Urothelium cell line (cell line): ENCODE measurements around the gene UFC1.

Experiments used
- DNase-seq: peaks from one replicate; pipeline ENCODE4 v3.0.0; 2011; ENCODE audit warnings: low spot score, mixed read lengths
- FAIRE-seq: peaks from 2 replicates; lab custom pipeline; 2011; peaks lifted over from hg19 to GRCh38; lab: Jason Lieb, UNC

Gene UFC1

DNA sequence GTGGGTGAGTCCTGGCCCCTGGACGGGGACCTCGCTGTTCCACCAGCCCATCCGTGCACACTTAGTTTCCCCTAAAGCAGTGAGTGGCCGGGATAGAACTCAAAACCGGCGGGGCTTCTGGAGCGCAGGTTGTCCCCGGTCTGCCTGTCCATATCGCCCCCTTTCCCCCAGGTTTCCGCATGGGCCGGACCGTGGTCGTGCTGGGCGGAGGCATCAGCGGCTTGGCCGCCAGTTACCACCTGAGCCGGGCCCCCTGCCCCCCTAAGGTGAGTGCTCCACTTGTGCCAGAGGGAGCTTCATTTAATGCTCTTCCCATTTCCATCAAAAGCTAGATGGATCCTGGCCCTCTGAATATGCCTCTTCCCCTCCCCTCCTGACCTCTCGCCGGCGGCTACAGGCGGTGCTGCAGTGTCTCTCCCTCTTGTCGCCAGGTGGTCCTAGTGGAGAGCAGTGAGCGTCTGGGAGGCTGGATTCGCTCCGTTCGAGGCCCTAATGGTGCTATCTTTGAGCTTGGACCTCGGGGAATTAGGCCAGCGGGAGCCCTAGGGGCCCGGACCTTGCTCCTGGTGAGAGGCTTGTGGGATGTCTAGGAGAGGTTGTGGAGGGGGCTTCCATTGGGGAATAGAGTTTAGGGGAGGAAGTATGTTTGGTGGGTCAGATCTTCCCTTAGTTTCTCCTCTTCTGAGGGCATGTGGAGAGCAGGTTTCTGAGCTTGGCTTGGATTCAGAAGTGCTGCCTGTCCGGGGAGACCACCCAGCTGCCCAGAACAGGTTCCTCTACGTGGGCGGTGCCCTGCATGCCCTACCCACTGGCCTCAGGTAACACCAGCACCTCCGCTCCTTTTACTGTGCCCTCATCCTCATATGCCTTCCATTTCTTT lies 13.1 kb downstream of the UFC1 start:
- DNase-seq (no peak), FAIRE-seq (no peak)

DNA sequence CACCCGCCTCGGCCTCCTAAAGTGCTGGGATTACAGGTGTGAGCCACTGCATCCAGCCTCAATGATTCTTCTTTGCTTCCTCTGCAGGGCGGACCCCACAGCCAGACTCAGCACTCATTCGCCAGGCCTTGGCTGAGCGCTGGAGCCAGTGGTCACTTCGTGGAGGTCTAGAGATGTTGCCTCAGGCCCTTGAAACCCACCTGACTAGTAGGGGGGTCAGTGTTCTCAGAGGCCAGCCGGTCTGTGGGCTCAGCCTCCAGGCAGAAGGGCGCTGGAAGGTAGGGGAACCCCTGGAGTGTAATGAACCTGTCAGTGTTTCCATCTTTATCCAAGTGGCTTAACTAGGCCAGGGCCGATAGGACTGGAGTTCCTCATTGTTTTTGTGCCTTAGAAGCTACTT lies 15.1 kb downstream of the UFC1 start:
- no peak for FAIRE-seq
- DNase-seq, result no peak

DNA sequence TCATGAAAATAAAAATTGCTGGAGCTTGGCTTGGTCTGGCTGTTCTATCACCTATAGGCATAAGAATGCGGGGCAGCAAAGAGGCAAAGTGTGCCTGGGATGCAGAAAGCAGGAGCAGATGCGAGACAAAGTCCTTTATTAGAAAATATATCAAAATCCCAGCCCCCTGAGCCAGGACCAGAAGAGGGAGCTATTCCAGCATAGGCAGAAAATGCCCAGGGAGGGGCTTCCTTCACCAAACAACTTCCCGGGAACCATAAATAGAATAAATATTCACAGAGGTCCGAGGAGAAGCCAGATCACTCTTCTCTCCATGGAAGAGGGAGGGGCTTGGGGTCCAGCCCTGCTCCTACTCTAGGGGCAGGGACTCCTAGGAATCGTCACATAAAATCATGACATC lies 17.4 kb downstream of the UFC1 start:
- FAIRE-seq, result no peak

DNA sequence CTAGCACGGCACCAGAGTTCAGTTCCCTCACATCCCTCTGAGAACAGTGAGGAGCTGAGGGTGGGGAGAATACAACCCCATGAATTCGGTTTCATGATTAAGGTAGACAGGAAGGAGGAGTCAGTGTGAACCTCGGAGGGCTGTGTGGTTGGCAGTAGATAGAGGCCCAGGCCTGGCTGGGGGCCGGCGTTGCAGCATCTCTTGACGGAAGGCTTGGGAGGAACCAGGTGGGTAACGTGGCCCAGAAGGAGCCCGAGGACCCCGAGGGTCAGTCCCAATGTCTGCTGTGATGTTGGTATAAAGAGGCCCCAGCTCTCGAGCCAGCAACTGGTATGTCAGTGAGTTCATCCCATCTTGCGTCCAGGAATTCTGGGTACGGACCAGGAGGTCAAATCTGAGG lies 17.9 kb downstream of the UFC1 start:
- FAIRE-seq (no peak), DNase-seq (no peak)

More for the DNA sequence above, 17.4 kb downstream of the UFC1 start:
- DNase-seq, result no peak

DNA sequence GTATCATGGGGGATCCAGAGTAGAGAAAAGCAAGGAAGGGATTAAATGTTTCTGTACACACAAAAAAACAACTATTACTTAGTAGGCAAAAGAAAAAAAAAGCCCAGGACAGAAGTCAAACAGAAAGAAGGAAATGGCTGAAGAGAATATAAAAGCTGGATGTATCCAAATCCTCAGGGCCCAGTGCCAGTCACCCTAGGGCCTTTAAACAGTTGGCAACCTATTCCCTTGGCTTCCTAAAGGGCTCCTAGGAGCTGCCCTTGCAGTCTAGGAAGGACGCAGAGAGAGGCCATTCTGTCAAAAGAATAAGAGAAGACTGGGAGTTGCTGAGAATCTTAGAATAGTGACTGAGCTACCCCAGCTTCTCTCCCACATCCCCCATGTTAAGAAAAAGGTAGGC lies 18.6 kb downstream of the UFC1 start:
- no peak for DNase-seq
- no peak for FAIRE-seq

DNA sequence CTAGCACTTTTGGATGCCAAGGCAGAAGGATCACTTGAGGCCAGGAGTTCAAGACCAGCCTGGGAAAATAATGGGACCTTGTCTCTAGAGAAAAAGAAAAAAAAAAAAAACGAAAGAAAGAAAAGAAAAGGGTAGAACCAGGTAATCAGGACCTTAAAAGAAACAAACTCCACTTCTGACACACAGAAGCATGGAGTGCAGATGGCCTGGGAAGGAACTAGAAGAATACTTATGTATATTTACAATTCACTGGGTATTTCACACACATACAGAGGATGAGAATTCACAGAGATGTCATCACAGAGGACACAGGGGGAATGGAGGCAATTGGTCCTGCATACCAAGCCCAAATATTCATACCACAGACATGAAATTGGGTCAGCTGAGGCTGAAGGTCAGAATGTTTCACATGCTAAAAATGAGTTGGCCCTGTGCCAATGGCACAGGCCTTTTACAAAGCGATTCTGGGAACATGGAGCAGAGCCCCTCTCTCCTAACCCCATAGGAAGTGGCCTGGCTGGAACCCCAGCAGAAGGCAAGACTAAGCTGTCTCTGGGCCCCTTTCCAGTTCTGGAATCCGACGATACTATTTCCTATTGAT lies 19.1 kb downstream of the UFC1 start:
- FAIRE-seq (no peak), DNase-seq (no peak)

DNA sequence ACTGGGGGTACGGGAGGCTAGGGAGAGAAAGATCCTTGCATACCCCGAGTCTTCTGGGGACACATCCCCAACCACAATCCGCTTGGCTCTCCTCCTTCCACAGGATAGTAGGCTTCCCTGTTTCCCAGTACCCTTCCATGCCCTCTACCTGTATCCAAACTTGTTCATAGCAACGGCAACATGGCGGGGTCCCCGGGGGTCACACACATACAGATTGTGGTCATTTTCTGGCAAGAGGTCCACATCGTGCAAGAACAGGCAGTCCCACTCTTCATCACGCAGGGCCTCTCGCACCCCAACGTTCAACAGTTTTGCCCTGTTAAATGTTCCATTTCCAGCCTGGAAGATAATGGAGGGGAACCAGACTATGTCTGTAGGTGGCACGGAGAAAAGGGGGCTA lies 19.9 kb downstream of the UFC1 start:
- FAIRE-seq (no peak), DNase-seq (no peak)

DNA sequence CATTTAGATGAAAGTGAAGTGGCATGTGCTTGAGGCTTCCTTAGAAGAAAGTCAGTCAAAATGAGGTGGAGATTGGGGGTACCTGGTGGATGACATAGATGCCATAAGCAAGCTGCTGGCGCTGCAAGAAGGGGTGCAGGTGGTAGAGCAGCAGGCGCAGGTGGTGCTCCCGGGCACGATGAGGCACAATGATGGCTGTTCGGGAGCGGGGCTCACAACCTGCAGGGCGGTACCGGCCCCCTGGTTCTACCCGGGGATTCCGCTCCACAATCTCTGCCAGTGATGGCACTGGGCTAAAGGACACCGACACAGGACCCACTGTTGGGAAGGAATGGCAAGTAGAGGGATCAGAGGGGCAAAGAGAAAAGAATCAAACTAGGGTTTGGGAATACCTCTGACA lies 21.1 kb downstream of the UFC1 start:
- FAIRE-seq (no peak), DNase-seq (no peak)

DNA sequence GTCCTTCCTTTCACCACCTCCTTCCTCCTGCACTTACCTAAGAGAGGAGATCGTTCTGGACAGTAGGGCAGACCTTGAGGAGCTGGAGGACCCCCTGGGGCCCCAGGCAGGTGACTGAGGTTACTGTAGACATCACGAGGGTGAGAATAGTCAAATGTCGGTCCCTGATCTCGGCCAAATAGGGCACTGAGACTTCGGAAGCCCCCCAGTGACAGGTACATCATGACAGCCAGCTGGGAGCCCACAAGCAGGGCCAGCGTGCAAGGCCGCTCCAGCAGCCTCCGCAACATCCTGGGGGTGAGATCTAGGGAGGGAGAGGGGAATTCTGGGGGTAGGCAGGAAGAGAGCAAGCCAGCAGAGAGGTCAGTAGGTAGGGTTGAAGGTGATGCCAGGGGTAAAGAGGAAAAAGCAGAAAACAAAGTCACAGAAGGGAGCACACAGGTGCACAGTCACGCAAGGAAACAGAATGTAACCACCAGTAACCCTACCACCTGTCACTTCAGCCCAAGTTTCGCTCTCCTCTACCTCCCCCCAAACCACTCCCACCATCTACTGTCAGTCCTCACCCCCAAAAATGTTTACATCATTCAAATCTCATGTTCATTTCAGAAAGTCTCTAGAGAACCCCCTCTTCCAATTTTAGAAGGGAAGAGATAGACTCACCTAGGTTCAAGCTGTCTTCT lies 22.1 kb downstream of the UFC1 start:
- no peak for FAIRE-seq

DNA sequence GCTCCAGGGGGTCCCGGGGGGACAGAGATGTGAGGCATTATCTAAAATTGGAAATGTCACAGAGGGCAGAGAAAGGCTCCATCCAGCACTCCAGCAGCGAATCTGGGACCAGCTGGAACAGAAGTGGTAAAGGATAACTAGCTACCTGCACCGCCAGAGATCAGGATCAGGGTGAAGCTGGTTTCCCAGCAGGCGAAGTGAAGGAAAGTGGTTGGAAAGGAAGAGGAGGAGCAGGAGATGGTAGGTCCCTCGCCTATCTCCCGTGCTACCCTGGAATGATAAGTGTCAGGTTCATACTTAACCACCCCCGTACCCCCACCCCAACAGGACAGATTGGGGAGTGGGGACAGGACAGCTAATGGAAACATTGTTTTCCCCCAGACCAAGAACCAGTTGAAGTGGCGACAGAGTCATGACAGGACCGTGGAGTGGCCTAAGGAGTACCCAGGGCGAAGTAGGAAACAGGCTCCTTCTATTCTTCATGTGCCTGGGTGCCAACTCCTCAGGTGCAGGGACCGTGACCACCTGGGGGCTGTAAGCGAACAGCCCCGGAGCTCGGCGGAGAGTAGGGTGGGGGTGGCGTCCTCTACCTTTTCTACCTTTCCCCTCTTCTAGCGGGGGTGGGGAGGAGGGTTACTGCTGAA lies 22.8 kb downstream of the UFC1 start:
- FAIRE-seq, result no peak
- DNase-seq, result no peak

More for the DNA sequence above, 22.1 kb downstream of the UFC1 start:
- DNase-seq, result no peak

DNA sequence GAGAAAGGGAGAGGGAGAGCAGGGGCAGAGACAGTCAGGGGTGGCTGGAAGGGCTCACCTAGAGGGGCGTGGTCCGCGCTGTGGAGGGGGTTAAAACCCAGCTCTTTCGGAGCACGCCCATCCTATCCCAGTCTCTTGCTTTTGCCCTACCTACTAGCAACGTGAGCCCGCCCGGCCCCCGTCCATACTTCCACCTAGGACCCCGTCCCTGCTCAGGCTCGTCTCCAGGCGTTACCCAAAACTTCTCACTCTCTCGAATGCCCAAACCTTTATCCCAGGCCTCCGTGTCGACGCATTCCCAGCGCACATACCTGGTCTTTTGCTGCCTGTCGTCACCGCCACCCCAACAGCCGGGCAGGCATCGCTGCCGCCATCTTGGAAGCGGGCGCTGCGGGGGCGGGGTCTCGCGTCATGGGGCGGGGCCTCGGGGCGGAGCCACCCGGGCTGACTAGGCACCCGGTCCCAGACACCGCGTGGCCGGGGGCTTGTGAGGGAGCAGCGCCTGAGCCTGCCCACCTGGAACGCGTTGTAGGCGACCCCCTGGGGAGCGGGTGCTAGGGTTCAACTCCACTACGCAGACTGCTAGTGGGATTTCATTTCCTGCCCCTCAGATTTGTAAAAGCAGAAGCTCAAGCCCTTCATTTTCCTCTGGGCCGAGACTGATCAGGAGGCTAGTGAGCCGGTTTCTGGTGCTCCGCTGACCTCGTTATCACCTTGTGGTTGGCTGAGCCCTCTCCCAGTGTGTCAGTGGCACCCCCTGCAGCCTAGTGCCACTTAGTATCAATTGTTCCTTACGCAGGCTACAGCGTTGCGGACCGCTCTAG lies 23.5 kb downstream of the UFC1 start, which contains the start of gene B4GALT3:
Gene B4GALT3, minus strand, starts transcription at position 396 of the 824 bp plus-strand sequence. CDS start 1,447 bp downstream, outside the sequence.
- FAIRE-seq (no peak), DNase-seq (peak; percentile 96)

DNA sequence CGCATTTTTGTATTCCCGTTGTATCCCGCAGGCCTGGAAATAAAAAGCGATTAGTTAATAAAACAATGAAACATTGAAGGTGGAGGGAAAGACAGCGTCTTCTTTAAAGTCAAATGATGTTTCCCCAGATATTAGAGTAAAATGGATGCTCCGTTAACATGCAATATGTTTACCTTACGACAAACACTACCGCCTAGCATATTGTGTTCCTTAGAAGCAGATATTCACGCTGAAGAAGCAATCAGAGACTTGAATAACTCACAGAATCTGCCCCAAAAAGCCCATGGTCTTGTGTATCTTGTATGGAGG lies 24.1 kb downstream of the UFC1 start:
- DNase-seq, result no peak
- FAIRE-seq, result no peak

DNA sequence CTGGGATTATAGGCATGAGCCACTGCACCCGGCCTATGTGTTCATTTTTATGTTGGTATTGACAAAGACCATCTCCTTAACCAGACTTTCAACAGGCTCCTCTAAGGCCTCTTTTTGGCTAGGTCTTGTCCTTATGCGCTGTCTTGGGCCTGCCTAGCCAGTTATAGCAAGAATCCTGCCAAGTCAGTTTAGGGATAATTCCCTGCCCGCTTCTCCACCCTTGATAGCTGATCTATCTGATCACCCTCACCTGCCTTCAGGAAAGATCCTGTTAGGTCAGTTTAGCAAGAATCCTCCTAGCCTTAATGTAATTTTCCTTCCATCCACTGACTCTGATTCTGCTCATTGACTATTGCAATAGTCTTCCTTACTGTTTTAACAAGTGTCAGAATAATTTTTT lies 25.9 kb downstream of the UFC1 start:
- no peak for FAIRE-seq

DNA sequence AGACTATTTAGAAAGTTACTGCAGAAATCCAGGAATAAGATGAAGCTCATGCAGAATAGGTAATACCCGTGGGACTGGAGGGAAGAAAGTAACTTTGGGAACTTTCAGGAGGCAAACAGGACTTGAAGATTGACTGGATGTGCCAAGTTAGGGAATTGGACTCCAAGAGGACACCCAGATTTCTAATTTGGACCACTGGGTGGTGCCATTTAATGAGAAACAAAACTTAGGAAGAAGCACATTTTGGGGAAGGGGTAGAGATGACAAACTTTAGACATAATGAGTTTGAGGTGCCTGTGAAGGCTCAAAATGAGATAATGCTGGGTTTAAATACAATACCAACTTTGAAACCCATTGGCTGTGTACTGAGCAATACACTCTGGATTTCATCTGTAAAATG lies 26.9 kb downstream of the UFC1 start:
- FAIRE-seq, result no peak
- DNase-seq, result no peak

More for the DNA sequence above, 25.9 kb downstream of the UFC1 start:
- no peak for DNase-seq

DNA sequence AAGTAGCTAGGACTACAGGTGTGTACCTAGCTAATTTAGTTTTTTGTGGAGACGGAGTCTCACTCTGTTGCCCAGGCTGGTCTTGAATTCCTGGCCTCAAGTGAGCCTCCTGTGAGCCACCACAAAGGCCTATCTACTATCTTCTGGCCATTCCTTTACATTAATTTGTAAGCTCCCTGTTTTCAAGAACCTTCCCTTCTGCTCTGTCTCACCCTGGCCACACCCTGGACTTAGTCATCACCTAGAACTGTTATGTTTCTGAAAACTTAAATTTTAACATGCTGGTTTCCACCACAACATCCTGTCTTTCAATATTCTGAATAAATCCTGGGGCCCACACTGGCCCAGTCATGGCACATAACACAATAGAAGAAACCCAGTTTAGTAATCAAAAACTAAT lies 28.4 kb downstream of the UFC1 start:
- FAIRE-seq, result no peak

DNA sequence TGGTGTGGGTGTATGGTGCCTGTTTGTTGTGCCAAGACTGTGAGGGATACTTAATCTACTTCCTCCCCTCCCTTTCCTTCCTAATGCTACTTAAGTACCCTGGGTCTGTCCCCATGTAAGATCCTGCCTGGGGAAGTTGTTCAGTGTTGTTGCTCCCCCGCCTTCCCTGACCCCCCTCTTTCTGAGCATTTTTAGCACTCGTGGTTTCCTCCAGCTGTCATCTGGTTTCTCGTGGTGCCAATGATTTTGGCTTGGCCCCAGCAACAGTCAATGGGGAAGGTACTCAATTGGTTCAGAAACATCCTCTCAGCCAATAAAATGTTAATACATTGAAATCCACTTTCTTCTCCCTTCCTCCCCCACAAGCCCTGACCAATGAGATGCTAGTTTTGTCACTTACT lies 31.5 kb downstream of the UFC1 start:
- FAIRE-seq (no peak), DNase-seq (no peak)

More for the DNA sequence above, 28.4 kb downstream of the UFC1 start:
- DNase-seq, result no peak

DNA sequence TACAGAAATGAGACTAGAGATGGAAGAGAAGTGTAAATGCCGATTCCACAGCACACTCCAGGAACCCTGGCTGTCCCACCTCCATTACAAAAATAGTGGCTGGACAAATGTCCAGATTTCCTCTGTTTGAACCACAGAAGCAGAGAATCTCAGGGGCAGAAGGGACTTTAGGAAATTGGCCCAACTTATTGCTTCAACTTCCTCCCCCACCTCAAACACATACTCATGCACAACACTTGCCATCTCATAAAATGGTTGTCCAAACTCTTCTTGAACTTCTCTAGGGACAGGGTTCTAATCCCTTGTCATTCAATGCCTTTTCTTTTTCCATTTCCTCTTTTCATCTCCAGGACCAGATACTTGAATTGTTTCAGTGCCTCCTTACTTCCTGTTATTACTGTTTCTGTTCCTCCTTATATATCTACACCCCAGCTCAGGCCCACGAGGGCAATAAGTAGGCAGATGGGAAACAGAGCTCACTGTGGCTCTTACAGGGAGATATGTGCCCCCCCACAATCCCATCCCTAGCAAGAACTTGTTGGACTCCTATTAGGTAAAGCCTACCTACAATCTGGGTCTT lies 32.0 kb downstream of the UFC1 start:
- FAIRE-seq (no peak), DNase-seq (no peak)

DNA sequence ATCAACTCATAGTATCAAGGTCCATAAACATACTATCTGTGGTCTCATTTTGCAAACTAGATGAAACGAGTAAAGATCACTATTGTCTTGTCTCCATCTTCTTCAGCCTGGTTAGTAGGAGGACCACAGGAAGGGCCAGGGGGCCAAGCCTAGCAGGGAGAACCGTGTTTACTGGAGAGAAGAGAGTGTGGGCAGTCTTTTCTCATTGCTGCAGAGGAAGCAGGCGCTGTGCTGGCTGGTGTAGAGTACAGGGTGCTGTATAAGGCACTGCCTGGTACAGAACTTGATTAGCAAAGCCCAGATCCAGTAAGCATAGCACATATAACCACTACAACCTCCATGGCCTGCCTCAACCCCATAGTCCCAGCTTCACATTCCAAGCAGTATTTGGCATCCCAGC lies 33.5 kb downstream of the UFC1 start:
- DNase-seq, result no peak
- no peak for FAIRE-seq

DNA sequence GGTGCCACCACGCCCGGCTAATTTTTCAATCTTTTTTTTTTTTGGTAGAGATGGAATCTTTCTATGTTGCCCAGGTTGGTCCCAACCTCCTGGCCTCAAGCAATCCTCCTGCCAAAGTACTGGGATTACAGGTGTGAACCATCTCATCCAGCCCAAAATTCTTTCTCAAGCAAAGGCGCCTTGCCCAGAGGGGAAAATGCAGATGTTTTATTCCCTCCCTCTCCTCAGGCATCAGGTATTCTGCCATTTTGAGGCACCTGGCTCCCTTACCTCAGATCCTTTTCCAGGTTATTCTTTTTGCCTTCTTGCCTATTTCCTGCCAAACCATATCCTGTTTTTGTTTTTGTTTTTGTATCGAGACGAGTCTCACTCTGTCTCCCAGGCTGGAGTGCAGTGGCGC lies 34.6 kb downstream of the UFC1 start:
- DNase-seq, result no peak
- FAIRE-seq, result no peak

DNA sequence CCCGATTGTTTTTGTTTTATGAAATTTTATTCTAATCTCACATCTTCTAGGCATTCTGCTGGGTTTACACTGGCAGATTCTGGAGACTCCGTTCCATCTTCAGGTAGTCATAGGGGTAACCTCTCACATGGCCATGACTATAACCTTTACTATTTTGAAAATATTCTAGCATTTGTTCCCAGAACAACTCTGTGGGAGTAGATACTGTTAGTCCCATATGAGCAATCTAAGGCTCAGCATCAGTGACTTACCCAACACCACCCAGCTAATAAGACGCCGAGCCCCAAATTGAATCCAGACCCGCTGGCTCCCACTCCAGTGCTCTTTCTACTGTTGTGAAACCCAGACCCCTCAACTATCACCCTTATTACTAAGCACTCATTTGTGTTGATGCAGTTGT lies 35.3 kb downstream of the UFC1 start:
- DNase-seq (no peak), FAIRE-seq (no peak)
